OCI-LY1 (cell line): ENCODE data around the gene UNC93A.

Experiments
- EZH2 ChIP-seq: fragments of 200-600 bp; sonication (generic), shearing (Covaris generic); IDR thresholded peaks from 2 replicates; pipeline ENCODE4 v1.8.0; 2017; ENCODE audit warnings: borderline replicate concordance, mixed run types, mild to moderate bottlenecking, antibody characterized with exemption, low read length, moderate library complexity, mixed read lengths
- TF ChIP-seq, protein P1 (sequence below): fragments of 200-600 bp; sonication (generic), shearing (Covaris generic); IDR thresholded peaks from 2 replicates; pipeline ENCODE4 v1.5.1; 2017; ENCODE audit warnings: mild to moderate bottlenecking, antibody characterized with exemption, low read length, moderate library complexity, mixed read lengths

DNA sequence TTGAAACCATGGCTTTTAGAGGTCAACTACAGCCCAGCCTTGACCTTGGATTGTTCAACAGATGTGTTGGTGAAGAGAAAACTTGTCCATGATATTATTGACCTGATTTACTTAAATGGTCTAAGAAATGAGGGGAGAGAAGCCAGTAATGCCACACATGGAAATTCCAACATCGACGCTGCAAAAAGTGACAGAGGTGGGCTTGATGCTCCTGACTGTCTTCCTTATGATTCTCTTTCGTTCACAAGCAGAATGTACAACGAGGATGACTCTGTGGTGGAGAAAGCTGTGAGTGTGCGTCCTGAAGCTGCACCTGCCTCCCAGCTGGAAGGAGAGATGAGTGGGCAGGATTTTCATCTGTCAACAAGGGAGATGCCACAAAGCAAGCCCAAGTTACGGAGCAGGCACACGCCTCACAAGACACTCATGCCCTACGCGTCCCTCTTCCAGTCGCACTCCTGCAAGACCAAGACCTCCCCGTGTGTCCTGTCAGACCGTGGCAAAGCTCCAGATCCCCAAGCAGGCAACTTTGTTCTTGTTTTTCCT, 50.0 kb downstream of the UNC93A start:
- TF ChIP-seq, protein P1, sequence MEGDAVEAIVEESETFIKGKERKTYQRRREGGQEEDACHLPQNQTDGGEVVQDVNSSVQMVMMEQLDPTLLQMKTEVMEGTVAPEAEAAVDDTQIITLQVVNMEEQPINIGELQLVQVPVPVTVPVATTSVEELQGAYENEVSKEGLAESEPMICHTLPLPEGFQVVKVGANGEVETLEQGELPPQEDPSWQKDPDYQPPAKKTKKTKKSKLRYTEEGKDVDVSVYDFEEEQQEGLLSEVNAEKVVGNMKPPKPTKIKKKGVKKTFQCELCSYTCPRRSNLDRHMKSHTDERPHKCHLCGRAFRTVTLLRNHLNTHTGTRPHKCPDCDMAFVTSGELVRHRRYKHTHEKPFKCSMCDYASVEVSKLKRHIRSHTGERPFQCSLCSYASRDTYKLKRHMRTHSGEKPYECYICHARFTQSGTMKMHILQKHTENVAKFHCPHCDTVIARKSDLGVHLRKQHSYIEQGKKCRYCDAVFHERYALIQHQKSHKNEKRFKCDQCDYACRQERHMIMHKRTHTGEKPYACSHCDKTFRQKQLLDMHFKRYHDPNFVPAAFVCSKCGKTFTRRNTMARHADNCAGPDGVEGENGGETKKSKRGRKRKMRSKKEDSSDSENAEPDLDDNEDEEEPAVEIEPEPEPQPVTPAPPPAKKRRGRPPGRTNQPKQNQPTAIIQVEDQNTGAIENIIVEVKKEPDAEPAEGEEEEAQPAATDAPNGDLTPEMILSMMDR, result no peak
- no peak for TF ChIP-seq EZH2
